ENCODE results near the gene AK2.

DNA sequence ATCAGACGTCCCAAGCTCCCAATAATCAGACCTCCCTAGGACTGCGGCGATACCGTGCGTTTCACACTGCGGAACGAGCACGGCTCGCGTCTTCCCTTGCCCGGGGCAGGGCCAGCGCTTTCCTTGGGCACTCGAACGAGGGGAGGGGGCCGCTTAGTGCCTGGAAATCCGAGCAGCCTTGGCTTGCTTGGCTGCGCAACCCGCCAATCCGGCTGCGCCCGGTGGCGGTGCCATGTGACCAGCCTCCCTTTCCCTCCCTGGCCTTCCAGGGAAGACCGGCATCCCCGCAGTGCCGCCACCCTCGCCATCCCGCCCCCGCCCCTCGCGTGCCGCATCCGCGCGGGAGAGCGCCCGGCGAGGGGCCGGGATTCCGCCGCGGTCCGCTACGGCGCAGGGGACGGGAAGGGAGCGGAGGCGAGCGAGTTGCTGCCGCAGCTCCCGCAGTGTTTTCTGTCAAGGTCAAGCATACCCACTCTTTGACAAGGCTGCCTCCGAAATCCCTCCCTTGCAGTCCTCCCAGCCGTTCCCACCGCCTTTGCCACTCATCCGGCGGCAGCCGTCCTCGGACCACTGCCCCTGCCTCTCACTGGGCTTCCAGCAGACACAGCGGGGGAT lies 63.8 kb downstream of the AK2 start:
- TF ChIP-seq MYC (IDR thresholded peaks at IDR 0.05; ENCODE audit: low read depth, low read length) = no peak
- TF ChIP-seq, protein P1, sequence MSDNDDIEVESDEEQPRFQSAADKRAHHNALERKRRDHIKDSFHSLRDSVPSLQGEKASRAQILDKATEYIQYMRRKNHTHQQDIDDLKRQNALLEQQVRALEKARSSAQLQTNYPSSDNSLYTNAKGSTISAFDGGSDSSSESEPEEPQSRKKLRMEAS (IDR thresholded peaks at IDR 0.05; ENCODE audit: insufficient read depth, insufficient read length) = peak; percentile 55
